Smooth muscle cell (in vitro differentiated cells): ENCODE data around the gene USP25. TPM values are rescaled to one million over a fixed set of nuclear protein-coding genes. Genes with fewer than 3 reads are reported as not detected.
A peak's percentile ranks its signal among the peaks of the same experiment; 100 is the strongest.

Experiments
- DNase-seq: peaks from one replicate; lab custom pipeline; 2025; ENCODE audit not compliant: unreplicated experiment; lab: John Stamatoyannopoulos, UW
- H2AFZ ChIP-seq: fragments of 200-600 bp; sonication (generic); 2 replicates; pipeline ENCODE4 v1.6.0; 2016; ENCODE audit warnings: antibody characterized with exemption, low read depth, mild to moderate bottlenecking
- H3F3A ChIP-seq: fragments of 200-600 bp; sonication (generic); 2 replicates; pipeline ENCODE4 v1.6.0; 2017; ENCODE audit warnings: antibody characterized with exemption, low read depth
- H3K27ac ChIP-seq: fragments of 200-600 bp; sonication (generic); 2 replicates; pipeline ENCODE4 v1.5.1; 2016; ENCODE audit warnings: low read depth, mild to moderate bottlenecking
- H3K27me3 ChIP-seq: fragments of 200-600 bp; sonication (generic); 2 replicates; pipeline ENCODE4 v1.6.1; 2016; ENCODE audit warnings: low read depth, mild to moderate bottlenecking
- H3K36me3 ChIP-seq: fragments of 200-600 bp; sonication (generic); 2 replicates; pipeline ENCODE4 v1.5.1; 2016; ENCODE audit warnings: low read depth
- H3K4me1 ChIP-seq: fragments of 200-600 bp; sonication (generic); 2 replicates; pipeline ENCODE4 v1.5.1; 2016; ENCODE audit warnings: low read depth
- H3K4me2 ChIP-seq: fragments of 200-600 bp; sonication (generic); 2 replicates; pipeline ENCODE4 v1.6.0; 2016; ENCODE audit warnings: mild to moderate bottlenecking
- H3K4me3 ChIP-seq: fragments of 200-600 bp; sonication (generic); 2 replicates; pipeline ENCODE4 v1.5.1; 2016; ENCODE audit warnings: mild to moderate bottlenecking
- H3K79me2 ChIP-seq: fragments of 200-600 bp; sonication (generic); 2 replicates; pipeline ENCODE4 v1.6.0; 2016; ENCODE audit warnings: low read depth, mild to moderate bottlenecking
- H3K9ac ChIP-seq: fragments of 200-600 bp; sonication (generic); 2 replicates; pipeline ENCODE4 v1.6.0; 2016; ENCODE audit warnings: low read depth
- H3K9me3 ChIP-seq: fragments of 200-600 bp; sonication (generic); replicated peaks from 2 replicates; pipeline ENCODE4 v1.5.1; 2016; ENCODE audit warnings: low read depth
- H4K20me1 ChIP-seq: fragments of 200-600 bp; sonication (generic); 2 replicates; pipeline ENCODE4 v1.6.0; 2016; ENCODE audit warnings: low read depth
- WGBS: methylation state at CpG from one replicate; pipeline ENCODE4 v1.1.7; 2016; ENCODE audit warnings: low lambda C conversion rate; 5-methylcytosine and 5-hydroxymethylcytosine counted together
- polyA plus RNA-seq: library from polyadenylated mRNA; unstranded; fragments of >200 nt; fragmentation: Nextera tagmentation; extraction: Ambion mirVana; gene quantifications from 2 replicates; pipeline ENCODE4 v1.2.1, GENCODE V29; 2016
- total RNA-seq: library from RNA; depleted of rRNA; stranded (reverse); fragments of >200 nt; gene quantifications from 2 replicates; pipeline ENCODE4 v1.2.3, GENCODE V29; 2014
- TF ChIP-seq, protein P1 (sequence below): fragments of 200-600 bp; sonication (generic); IDR thresholded peaks from 2 replicates; pipeline ENCODE4 v1.5.1; 2017; ENCODE audit warnings: borderline replicate concordance, mild to moderate bottlenecking, antibody characterized with exemption; ENCODE audit not compliant: insufficient read depth, poor library complexity, severe bottlenecking

USP25 gene
- total and polyA plus RNA-seq, 2 experiments from 2014 or later = 12.0 to 30.7 TPM

DNA sequence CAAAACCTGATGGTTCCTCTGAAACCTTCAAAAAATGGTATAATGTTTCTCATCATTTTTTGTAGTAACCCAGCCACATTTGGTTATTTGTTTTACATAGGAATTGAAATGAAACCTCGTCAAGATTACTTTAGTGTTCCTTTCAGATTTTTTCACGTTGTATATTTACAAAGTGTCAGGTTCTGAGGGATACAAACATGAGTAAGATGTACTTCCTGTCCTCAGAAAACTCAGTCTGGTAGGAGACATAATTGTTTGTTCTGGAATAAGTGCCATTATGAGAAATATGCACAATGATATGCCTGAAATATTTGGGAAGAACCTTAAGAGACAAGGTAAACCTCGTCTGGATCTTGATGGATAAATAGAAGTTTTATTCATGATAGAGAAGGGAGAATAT lies 145.5 kb downstream of the USP25 start:
- H3K79me2 ChIP-seq = no peaks in the 10 kb centered on the region
- H3K36me3 ChIP-seq = peaks cover 4% of the 10 kb centered on the region
- no peaks in the 10 kb centered on the region for H3K27me3 ChIP-seq
- 96% methylated on average over 3 of the region's 3 CpGs for WGBS
- H3F3A ChIP-seq = no peaks in the 10 kb centered on the region
- H3K4me1 ChIP-seq = no peaks in the 10 kb centered on the region
- H3K27ac ChIP-seq = no peak overlapping the region
- no peak overlapping the region for H3K9ac ChIP-seq
- H3K9me3 ChIP-seq = peaks cover under 1% of the 10 kb centered on the region
- no peaks in the 10 kb centered on the region for H4K20me1 ChIP-seq
- H3K4me2 ChIP-seq = no peak overlapping the region
- H3K4me3 ChIP-seq = no peak overlapping the region
- TF ChIP-seq, protein P1, sequence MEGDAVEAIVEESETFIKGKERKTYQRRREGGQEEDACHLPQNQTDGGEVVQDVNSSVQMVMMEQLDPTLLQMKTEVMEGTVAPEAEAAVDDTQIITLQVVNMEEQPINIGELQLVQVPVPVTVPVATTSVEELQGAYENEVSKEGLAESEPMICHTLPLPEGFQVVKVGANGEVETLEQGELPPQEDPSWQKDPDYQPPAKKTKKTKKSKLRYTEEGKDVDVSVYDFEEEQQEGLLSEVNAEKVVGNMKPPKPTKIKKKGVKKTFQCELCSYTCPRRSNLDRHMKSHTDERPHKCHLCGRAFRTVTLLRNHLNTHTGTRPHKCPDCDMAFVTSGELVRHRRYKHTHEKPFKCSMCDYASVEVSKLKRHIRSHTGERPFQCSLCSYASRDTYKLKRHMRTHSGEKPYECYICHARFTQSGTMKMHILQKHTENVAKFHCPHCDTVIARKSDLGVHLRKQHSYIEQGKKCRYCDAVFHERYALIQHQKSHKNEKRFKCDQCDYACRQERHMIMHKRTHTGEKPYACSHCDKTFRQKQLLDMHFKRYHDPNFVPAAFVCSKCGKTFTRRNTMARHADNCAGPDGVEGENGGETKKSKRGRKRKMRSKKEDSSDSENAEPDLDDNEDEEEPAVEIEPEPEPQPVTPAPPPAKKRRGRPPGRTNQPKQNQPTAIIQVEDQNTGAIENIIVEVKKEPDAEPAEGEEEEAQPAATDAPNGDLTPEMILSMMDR = no peak
- no peak for DNase-seq
- no peak overlapping the region for H2AFZ ChIP-seq

DNA sequence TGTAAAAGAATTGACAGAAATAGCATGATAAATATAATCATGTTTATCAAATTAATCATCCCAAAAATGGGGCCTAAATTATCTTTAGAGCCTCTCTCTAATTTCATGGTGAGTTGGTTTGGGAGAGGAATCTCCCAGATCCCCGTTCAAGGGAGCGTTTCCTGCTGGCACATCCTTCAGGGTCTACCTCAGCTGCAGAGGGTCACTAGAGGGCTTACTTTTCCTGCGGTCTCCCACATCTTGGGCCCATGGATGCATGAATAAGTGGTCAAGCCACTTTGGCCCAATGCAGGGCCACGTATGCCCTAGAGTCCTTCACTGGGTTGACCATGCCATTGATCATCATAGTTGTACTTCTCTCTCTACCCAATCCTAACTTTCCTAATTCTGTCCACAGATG lies 164.1 kb downstream of the USP25 start:
- Histone ChIP-seq H3K27ac (no peak overlapping the region), H3F3A (no peaks in the 10 kb centered on the region), H4K20me1 (no peaks in the 10 kb centered on the region), H3K27me3 (no peaks in the 10 kb centered on the region), H3K4me3 (no peak overlapping the region), H3K9me3 (no peaks in the 10 kb centered on the region), H3K36me3 (no peaks in the 10 kb centered on the region), H3K4me2 (no peak overlapping the region), H2AFZ (no peak overlapping the region), H3K4me1 (no peaks in the 10 kb centered on the region), H3K79me2 (no peaks in the 10 kb centered on the region), H3K9ac (no peak overlapping the region)
- WGBS = 89% methylated on average over 4 of the region's 4 CpGs
- no peak for DNase-seq
- TF ChIP-seq, protein P1 = no peak

DNA sequence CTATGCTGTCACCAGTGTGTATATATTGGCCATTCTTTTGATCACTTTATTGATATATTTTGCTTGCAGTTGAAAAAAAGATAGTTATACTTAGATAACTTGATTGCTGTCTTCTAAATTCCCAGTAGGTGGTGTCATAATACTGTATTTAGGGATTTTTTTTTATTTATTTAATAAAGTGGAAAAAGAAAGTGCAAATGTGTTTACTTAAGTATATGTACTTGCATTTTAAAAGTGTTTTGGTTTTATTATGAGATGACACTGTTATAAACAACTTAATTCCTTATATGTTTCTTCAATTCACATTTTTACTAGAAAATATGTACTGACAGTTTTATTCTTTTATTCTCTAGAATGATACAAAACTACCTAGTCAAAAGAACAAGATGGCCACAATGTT lies 164.8 kb downstream of the USP25 start:
- Histone ChIP-seq H3K79me2 (no peaks in the 10 kb centered on the region), H3K27me3 (no peaks in the 10 kb centered on the region), H2AFZ (no peak overlapping the region), H3K9ac (no peak overlapping the region), H3K27ac (no peak overlapping the region), H4K20me1 (no peaks in the 10 kb centered on the region), H3K9me3 (no peaks in the 10 kb centered on the region), H3K4me2 (peak overlapping the region; percentile 22), H3F3A (no peaks in the 10 kb centered on the region), H3K36me3 (no peaks in the 10 kb centered on the region), H3K4me1 (no peaks in the 10 kb centered on the region), H3K4me3 (no peak overlapping the region)
- no peak for DNase-seq
- TF ChIP-seq, protein P1 = peak; percentile 62
